ENCODE measurements around the gene MAP2K2.

DNA sequence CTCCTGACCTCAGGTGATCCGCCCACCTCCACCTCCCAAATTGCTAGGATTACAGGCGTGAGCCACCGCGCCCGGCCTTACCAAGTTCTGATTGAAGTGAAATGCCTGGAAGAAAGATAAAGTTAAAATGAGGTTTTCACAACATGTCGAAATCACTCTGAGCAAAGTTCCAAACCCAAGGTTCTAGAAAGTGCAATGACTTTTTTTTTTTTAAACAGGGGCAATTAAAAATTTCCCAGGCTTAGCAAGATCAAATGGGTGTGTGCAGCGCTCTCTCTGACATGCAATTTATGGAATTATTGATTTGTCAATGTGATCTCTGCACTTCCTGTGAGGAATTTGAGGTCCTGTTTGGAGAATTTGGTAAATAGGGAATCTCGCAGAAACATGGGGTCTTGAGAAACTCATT, 12.8 kb upstream of the MAP2K2 start:
- TF ChIP-seq EZH2 (IDR thresholded peaks at IDR 0.05; ENCODE audit: insufficient read depth, poor library complexity, severe bottlenecking): no peak
- TF ChIP-seq EZH2phosphoT487 (IDR thresholded peaks at IDR 0.05; ENCODE audit: insufficient read depth, low read depth): no peak

Measured in GM23248 (cell line).